ENCODE results near the gene ADAMTS12. TPM values are rescaled to one million over a fixed set of nuclear protein-coding genes. Genes with fewer than 3 reads are reported as not detected.

ADAMTS12 gene
- polyA plus RNA-seq, 1 donor from 2014 or later: 0.07 TPM

DNA sequence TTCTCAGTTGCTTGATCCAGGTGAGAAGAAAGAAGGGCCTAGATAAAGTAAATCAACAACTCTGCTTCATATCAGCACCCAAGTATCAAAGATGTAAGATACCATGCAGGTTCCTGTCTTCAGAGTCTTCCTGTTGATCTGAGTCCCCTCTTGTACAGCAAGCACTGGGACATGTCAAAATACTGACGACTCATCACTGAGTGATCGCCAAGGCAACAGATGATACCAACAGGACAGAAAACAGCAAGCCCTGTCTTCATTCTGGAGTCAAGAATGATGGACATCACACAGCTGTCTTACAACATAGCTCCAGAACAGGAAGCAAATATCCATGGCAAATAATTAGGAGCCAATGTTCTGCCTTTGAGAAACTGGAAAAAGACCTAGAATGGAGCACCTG, 367.3 kb downstream of the ADAMTS12 start:
- H3K79me2 ChIP-seq (replicated peaks; ENCODE audit: insufficient read depth, low read length): no peaks in the 10 kb centered on the region
- H3F3A ChIP-seq (ENCODE audit: insufficient read depth, low read length, poor library complexity, severe bottlenecking): no peaks in the 10 kb centered on the region
- H4K20me1 ChIP-seq (ENCODE audit: insufficient read depth): no peaks in the 10 kb centered on the region
- H3K4me3 ChIP-seq (ENCODE audit: low read length): no peak overlapping the region
- TF ChIP-seq TAF1 (IDR thresholded peaks at IDR 0.05; ENCODE audit: low read depth) (no peak), SMC3 (conservative IDR thresholded peaks at IDR 0.05; ENCODE audit: poor library complexity) (no peak), RAD21 (conservative IDR thresholded peaks at IDR 0.05) (no peak), MXI1 (conservative IDR thresholded peaks at IDR 0.05; ENCODE audit: poor library complexity, severe bottlenecking) (no peak), EZH2 (IDR thresholded peaks at IDR 0.05; ENCODE audit: borderline replicate concordance, insufficient read depth, low read length, poor library complexity, severe bottlenecking) (no peak), POLR2AphosphoS5 (IDR thresholded peaks at IDR 0.05) (no peak), EP300 (conservative IDR thresholded peaks at IDR 0.05; ENCODE audit: poor library complexity, severe bottlenecking) (no peak)
- TF ChIP-seq, protein P1, sequence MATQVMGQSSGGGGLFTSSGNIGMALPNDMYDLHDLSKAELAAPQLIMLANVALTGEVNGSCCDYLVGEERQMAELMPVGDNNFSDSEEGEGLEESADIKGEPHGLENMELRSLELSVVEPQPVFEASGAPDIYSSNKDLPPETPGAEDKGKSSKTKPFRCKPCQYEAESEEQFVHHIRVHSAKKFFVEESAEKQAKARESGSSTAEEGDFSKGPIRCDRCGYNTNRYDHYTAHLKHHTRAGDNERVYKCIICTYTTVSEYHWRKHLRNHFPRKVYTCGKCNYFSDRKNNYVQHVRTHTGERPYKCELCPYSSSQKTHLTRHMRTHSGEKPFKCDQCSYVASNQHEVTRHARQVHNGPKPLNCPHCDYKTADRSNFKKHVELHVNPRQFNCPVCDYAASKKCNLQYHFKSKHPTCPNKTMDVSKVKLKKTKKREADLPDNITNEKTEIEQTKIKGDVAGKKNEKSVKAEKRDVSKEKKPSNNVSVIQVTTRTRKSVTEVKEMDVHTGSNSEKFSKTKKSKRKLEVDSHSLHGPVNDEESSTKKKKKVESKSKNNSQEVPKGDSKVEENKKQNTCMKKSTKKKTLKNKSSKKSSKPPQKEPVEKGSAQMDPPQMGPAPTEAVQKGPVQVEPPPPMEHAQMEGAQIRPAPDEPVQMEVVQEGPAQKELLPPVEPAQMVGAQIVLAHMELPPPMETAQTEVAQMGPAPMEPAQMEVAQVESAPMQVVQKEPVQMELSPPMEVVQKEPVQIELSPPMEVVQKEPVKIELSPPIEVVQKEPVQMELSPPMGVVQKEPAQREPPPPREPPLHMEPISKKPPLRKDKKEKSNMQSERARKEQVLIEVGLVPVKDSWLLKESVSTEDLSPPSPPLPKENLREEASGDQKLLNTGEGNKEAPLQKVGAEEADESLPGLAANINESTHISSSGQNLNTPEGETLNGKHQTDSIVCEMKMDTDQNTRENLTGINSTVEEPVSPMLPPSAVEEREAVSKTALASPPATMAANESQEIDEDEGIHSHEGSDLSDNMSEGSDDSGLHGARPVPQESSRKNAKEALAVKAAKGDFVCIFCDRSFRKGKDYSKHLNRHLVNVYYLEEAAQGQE (IDR thresholded peaks at IDR 0.05; ENCODE audit: borderline replicate concordance): no peak
- TF ChIP-seq, protein P2, sequence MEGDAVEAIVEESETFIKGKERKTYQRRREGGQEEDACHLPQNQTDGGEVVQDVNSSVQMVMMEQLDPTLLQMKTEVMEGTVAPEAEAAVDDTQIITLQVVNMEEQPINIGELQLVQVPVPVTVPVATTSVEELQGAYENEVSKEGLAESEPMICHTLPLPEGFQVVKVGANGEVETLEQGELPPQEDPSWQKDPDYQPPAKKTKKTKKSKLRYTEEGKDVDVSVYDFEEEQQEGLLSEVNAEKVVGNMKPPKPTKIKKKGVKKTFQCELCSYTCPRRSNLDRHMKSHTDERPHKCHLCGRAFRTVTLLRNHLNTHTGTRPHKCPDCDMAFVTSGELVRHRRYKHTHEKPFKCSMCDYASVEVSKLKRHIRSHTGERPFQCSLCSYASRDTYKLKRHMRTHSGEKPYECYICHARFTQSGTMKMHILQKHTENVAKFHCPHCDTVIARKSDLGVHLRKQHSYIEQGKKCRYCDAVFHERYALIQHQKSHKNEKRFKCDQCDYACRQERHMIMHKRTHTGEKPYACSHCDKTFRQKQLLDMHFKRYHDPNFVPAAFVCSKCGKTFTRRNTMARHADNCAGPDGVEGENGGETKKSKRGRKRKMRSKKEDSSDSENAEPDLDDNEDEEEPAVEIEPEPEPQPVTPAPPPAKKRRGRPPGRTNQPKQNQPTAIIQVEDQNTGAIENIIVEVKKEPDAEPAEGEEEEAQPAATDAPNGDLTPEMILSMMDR (IDR thresholded peaks at IDR 0.05; ENCODE audit: poor library complexity, severe bottlenecking): no peak
- no peaks in the 10 kb centered on the region for H3K9me3 ChIP-seq (ENCODE audit: low read length)
- H3K27ac ChIP-seq (ENCODE audit: low read length): no peak overlapping the region
- no peaks in the 10 kb centered on the region for H3K27me3 ChIP-seq (ENCODE audit: insufficient read depth, low read depth, low read length)
- H3K9me2 ChIP-seq (ENCODE audit: insufficient read depth, low read length): no peaks in the 10 kb centered on the region
- no peaks in the 10 kb centered on the region for H3K36me3 ChIP-seq (ENCODE audit: insufficient read depth, low read length)
- no peak overlapping the region for H2AFZ ChIP-seq (ENCODE audit: low read depth, low read length)
- no peak overlapping the region for H3K4me2 ChIP-seq (ENCODE audit: low read length)
- H3K9ac ChIP-seq (ENCODE audit: low read length): no peak overlapping the region

DNA sequence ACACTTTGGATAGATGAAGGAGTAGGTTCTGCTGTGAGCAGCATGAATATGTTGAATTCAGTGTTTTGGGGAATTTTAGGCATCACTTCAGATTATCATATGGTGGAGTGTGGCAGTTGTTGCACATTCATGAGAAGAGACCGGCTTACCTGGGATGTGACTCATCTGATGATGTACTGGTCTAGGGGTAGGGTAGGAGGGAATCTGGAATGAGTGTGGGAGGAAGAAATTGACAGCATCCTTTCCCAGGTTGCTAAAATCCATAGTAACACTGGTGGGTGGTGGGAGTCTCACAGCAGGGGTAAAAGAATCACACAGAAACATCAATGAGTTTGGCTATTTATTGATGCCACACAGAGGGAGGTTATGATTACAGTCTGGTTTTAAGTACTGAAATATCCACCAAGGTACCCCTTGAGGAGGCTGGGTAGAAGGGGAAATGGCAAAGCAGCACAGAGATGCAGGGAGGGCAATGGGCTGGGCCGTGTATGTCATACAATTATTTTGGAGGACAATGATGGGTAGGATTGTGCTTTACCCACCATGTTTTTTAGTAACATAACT, 368.5 kb downstream of the ADAMTS12 start:
- Histone ChIP-seq H3K79me2 (replicated peaks; ENCODE audit: insufficient read depth, low read length) (no peaks in the 10 kb centered on the region), H4K20me1 (ENCODE audit: insufficient read depth) (no peaks in the 10 kb centered on the region), H3K9me3 (ENCODE audit: low read length) (no peaks in the 10 kb centered on the region), H3K4me3 (ENCODE audit: low read length) (no peak overlapping the region), H3F3A (ENCODE audit: insufficient read depth, low read length, poor library complexity, severe bottlenecking) (no peaks in the 10 kb centered on the region), H3K27me3 (ENCODE audit: insufficient read depth, low read depth, low read length) (no peaks in the 10 kb centered on the region), H2AFZ (ENCODE audit: low read depth, low read length) (no peak overlapping the region), H3K9ac (ENCODE audit: low read length) (no peak overlapping the region), H3K4me2 (ENCODE audit: low read length) (no peak overlapping the region), H3K9me2 (ENCODE audit: insufficient read depth, low read length) (no peaks in the 10 kb centered on the region), H3K27ac (ENCODE audit: low read length) (no peak overlapping the region), H3K36me3 (ENCODE audit: insufficient read depth, low read length) (no peaks in the 10 kb centered on the region)
- TF ChIP-seq EZH2 (IDR thresholded peaks at IDR 0.05; ENCODE audit: borderline replicate concordance, insufficient read depth, low read length, poor library complexity, severe bottlenecking) (no peak), RAD21 (conservative IDR thresholded peaks at IDR 0.05) (no peak), SMC3 (conservative IDR thresholded peaks at IDR 0.05; ENCODE audit: poor library complexity) (no peak), MXI1 (conservative IDR thresholded peaks at IDR 0.05; ENCODE audit: poor library complexity, severe bottlenecking) (no peak), POLR2AphosphoS5 (IDR thresholded peaks at IDR 0.05) (no peak), TAF1 (IDR thresholded peaks at IDR 0.05; ENCODE audit: low read depth) (no peak), EP300 (conservative IDR thresholded peaks at IDR 0.05; ENCODE audit: poor library complexity, severe bottlenecking) (no peak)
- TF ChIP-seq, protein P2 (IDR thresholded peaks at IDR 0.05; ENCODE audit: poor library complexity, severe bottlenecking): no peak
- TF ChIP-seq, protein P1 (IDR thresholded peaks at IDR 0.05; ENCODE audit: borderline replicate concordance): no peak

All from neural cell (in vitro differentiated cells).